ENCODE data around the gene EDIL3.

DNA sequence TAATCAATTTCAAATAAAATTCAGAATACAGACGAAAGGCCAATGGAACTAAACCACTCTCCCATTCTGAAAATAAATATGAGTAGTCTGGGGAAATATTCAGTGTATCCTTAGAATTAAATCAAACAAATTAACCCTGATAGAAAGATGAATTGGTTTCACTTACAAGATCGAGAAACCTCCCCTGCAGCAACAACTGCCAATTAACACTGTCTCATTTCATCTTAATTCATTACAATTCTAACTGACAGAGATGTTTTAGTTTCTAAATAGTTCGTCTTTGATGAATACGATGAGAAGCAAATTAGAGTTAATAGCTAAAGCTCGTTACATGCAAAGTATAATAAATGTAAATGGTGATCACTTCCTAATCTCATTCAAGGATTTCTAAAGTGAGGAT lies 247.1 kb downstream of the EDIL3 start:
- TF ChIP-seq EZH2 (IDR thresholded peaks at IDR 0.05; ENCODE audit: low read length): no peak
- TF ChIP-seq, protein P1, sequence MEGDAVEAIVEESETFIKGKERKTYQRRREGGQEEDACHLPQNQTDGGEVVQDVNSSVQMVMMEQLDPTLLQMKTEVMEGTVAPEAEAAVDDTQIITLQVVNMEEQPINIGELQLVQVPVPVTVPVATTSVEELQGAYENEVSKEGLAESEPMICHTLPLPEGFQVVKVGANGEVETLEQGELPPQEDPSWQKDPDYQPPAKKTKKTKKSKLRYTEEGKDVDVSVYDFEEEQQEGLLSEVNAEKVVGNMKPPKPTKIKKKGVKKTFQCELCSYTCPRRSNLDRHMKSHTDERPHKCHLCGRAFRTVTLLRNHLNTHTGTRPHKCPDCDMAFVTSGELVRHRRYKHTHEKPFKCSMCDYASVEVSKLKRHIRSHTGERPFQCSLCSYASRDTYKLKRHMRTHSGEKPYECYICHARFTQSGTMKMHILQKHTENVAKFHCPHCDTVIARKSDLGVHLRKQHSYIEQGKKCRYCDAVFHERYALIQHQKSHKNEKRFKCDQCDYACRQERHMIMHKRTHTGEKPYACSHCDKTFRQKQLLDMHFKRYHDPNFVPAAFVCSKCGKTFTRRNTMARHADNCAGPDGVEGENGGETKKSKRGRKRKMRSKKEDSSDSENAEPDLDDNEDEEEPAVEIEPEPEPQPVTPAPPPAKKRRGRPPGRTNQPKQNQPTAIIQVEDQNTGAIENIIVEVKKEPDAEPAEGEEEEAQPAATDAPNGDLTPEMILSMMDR (optimal IDR thresholded peaks at IDR 0.05 in 1 of 3, IDR thresholded peaks at IDR 0.05 in 1 of 3, conservative IDR thresholded peaks at IDR 0.05 in 1 of 3; ENCODE audit: extremely low read depth in 1 of 3, insufficient read depth in 2 of 3, low read length in 3 of 3): no peak

All from keratinocyte (primary cell).